GM12875 (cell line): ENCODE results near the gene FMN2.

Experiments used
- H3K4me3 ChIP-seq: one replicate; pipeline ENCODE4 v1.5.1; 2011; ENCODE audit warnings: low read depth, low read length, control low read depth
- CTCF ChIP-seq: IDR thresholded peaks from 2 replicates; pipeline ENCODE4 v1.5.1; 2011; ENCODE audit warnings: low read depth, mild to moderate bottlenecking, control low read depth, inconsistent platforms, low read length, moderate library complexity, borderline replicate concordance; ENCODE audit not compliant: insufficient read depth

FMN2 gene

DNA sequence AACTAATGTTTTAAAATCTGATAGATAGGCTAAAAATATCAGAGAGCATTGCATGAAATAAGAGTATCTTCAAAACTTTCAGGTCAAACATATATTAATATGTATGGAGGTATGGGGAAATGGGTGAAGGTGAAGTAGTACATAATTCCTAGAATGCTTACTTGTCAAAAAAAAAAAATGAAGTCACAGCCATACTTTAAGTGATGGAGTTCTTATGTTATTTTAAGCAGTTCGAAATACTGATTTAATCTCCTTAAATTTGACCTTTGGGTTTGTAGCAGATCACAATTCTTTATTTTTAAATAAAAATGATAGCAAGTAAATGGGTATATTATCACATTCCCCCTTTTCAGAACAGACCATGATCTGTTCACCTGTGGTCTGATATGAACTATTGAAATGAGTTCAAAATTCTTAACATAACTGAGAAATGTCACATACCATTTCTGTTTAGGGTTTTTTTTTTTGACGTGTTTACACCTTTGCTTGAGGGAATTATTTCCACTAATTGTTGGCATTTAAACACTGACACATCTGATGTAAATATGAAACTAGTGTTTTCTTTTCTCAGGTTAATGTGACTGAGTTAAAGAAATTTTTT, 300.1 kb downstream of the FMN2 start:
- H3K4me3 ChIP-seq = no peak overlapping the region
- TF ChIP-seq CTCF = no peak

GRCh38 chr1:240394353-240394752, 302.7 kb downstream of the FMN2 start:
- H3K4me3 ChIP-seq = no peak overlapping the region
- no peak for TF ChIP-seq CTCF

- H3K4me3 ChIP-seq = no peak overlapping the region
- TF ChIP-seq CTCF = no peak
Observed at GRCh38 chr1:240395336-240395735, 303.7 kb downstream of the FMN2 start.

DNA sequence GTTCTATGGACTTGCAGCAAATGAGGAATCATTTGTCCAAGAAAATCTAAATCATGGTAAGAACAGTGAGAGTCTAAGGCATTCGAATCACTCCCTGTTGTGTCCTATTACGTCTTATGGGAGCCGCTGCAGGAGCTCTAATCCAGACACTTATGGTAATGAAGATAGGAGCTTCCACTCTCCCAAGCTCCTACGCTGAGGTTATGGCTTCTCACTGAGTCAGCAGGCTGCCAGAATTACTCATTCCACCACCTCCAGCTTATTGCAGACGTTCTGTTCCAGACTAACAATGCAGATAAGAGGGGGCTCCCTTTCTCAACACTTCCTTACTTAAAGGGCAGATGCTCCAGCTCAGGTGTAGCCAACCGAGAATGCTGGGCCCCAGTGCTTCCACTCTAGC, 307.7 kb downstream of the FMN2 start:
- no peak overlapping the region for H3K4me3 ChIP-seq
- TF ChIP-seq CTCF = no peak

DNA sequence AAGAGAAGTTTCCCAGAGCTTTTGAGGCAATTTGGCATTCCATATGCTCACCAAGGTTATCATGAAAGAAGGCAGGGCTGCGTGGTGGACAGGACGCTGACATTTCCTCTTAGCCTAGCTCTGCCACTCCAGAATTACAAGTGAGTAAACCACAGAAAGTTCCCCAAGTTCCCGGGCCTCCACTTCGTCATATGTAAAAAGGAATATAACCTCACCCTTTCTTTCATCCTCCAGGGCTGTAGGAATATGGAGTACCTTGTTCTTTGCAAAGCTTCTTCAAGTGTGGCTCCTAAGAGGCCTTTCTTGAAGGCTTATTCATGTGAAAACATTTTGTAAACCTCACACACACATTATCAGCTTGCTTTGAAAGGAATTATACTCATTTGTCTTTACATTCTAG, 310.0 kb downstream of the FMN2 start:
- H3K4me3 ChIP-seq = no peak overlapping the region
- TF ChIP-seq CTCF = no peak

DNA sequence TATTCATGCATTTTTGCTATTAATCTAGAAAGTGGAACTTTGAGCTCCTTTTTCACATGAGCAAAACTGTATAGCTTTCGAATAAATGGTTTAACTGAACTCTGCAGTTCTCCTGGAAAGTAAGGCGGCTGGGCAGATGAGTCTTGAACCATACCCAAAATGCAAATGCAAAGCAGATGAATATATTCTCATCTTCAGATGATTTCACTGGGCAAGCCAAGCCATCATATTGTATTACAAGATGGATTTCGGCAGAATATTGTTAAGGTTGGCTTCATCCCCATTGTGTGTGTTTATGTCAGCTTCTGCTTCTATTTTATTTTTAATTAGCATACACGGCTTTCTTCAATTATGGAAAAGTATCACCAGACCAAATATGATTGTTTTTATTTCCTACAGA, 310.6 kb downstream of the FMN2 start:
- H3K4me3 ChIP-seq = no peak overlapping the region
- TF ChIP-seq CTCF = no peak

GRCh38 chr1:240404286-240404685, 312.6 kb downstream of the FMN2 start:
- no peak for TF ChIP-seq CTCF
- H3K4me3 ChIP-seq = no peak overlapping the region
